HG03025 (cell line): ENCODE measurements around the gene ADAM33.

ENCODE experiments used
- ATAC-seq: cut with Tn5 transposase; IDR thresholded peaks from one replicate; pipeline ENCODE4 v1.9.1; 2021; ENCODE audit warnings: mild to moderate bottlenecking, moderate library complexity; ENCODE audit not compliant: unreplicated experiment, low FRiP score

Gene ADAM33

GRCh38 chr20:3710011-3710466 is 28.2 kb upstream of the ADAM33 start:
- ATAC-seq, result no peak

GRCh38 chr20:3707508-3707899 is 25.7 kb upstream of the ADAM33 start:
- no peak for ATAC-seq

DNA sequence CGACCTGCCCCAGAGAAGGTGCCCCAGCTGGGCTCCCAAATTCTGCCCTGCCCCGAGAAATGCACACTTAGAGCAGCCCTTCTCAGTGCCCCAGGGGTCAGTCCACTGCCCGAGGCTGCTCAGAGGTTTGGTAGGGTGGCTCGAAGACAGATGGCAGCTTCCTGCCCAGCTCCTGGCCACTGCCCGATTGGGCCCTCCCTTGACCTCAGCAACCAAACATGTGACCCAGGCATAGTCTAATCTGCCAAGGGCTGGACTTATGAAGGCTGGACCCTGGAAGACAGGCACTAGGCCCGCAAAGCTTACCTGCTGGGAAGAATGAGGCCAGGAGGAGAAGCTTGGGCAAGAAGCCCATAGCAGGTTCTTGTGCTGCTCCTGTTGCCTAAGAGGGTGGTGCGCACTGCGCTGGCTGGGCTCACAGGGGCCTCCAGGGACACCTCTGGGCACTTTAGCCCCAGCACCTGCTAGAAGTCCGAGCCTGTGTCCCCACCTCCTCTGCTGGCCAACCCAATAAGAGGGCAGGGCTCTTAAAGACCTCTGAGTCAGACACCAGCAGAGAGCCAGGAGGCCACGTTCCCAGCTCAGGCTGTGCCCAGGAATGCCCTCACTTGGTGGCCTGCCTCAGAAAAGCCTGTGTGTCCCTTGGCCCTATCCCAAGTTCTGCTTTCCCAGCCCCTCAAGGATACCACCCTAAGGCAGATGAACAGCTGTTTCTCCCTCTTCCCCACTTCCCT is 25.1 kb upstream of the ADAM33 start:
- ATAC-seq, result no peak

- ATAC-seq, result no peak
Observed at GRCh38 chr20:3705970-3706739, 24.3 kb upstream of the ADAM33 start.

DNA sequence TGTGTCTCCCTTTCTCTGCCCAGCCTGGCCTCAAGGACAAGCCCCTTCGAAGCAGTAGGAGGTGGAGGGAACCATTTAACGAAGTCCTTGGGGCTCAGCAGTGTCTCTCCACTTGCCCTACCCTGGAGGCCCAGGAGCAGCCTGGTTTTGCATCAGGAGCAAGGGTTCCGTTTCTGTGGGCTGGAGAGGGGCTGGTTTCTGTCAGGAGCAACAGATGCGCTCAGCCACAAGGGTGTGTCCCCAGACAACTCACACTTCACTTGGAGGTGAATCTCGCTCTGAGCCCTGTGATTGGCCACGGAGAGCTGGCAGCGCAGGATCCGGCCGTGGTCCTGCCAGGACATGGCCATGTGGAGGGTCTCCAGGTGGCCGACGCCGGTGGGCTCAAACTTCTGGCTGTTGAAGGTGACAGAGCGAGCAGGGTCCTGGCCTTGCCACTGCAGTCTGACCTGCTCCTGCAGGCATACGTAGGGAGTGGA is 23.7 kb upstream of the ADAM33 start:
- ATAC-seq, result no peak

DNA sequence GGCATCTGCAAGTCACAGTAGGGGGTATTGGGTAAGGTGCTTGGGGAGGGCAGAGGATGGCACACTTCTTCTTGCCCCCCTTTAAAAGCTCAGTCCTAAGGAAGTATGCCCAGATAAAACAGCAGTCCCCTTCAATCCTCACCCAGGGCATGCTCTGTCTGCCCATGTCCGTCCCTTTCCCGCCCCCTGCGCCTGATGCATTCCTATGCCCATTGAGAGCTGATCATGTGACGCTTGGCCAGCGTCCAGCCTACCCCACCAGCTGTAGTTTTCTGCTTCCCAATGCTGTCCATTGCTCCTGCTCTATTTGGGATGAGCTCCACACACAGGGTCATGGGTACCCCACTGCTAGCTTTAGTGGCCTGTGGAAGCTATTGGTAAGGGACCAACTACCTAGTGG is 22.3 kb upstream of the ADAM33 start:
- no peak for ATAC-seq

GRCh38 chr20:3702611-3703391 is 21.0 kb upstream of the ADAM33 start:
- ATAC-seq, result no peak

DNA sequence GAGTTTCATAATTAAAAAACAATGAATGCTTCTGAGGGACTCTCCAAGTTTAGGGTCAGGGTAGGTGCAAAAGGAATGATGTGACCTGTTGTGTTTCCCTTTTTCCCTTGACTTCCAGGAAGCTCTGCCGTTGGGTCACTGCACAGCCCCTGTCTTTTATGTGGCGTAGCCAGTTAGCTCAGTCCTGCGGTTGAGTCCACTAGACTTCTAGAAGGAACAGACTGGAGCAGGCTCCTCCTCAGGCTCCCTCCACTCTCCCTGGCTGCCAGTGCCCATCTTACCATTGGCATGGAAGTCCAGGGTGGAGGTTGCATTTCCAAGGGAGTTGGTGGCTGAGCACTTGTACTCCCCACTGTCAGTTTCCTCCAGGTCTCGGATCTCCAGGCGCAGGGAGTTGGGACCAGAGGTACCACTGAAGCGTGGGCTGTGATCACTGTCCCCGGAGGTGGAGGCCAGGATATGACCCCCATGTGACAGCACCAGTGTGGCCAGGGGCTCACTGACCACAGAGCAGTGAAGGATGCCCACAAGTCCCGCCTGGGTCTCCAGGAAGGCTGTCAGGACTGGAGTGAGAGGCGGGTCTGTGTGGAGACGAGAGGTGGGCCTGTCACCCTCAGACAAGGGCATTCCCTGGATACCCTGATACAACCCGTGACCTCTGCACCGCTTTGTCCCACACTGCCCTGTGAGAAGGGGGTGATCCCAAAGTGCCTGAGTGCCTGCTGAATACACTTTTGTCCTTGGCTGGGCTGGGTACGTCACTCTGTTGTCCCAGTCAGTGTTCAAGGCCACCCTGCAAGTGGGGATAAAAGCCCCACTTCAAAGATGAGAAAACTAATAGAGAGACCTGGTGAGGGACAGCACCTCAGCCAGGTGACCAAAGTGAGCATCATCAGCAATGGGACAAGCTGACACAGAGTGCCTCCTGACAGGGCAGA is 19.5 kb upstream of the ADAM33 start:
- ATAC-seq, result no peak

- ATAC-seq, result no peak
Observed at GRCh38 chr20:3699037-3699436, 17.2 kb upstream of the ADAM33 start.

DNA sequence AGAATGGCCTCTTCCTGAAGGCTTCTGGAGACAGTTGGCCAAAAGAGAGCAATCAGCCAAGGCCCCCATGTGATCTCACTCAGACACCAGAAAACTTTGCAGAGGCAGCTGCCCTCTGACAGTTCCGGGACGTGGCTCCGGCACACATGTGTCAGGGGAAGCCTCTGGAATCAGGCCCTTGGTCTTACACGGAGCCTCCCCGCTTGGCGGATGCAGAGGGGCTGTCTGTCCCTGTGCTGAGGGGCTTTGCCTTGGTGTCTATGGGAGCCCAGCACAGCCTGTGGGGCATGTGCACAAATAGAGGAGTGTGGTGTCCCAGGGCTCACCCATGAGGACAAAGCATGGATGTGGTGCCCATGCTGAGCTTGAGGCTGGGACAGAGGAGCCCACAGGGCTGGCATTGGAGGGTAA is 16.8 kb upstream of the ADAM33 start:
- ATAC-seq, result no peak

- no peak for ATAC-seq
Observed at GRCh38 chr20:3697588-3698305, 15.9 kb upstream of the ADAM33 start.

GRCh38 chr20:3696745-3697587 is 15.2 kb upstream of the ADAM33 start:
- no peak for ATAC-seq

- ATAC-seq, result no peak
Observed at GRCh38 chr20:3696200-3696599, 14.4 kb upstream of the ADAM33 start.

- ATAC-seq, result no peak
Observed at GRCh38 chr20:3694864-3695263, 13.1 kb upstream of the ADAM33 start.

- ATAC-seq, result no peak
Observed at GRCh38 chr20:3693376-3693775, 11.6 kb upstream of the ADAM33 start.

- ATAC-seq, result no peak
Observed at GRCh38 chr20:3692706-3693294, 11.0 kb upstream of the ADAM33 start.

DNA sequence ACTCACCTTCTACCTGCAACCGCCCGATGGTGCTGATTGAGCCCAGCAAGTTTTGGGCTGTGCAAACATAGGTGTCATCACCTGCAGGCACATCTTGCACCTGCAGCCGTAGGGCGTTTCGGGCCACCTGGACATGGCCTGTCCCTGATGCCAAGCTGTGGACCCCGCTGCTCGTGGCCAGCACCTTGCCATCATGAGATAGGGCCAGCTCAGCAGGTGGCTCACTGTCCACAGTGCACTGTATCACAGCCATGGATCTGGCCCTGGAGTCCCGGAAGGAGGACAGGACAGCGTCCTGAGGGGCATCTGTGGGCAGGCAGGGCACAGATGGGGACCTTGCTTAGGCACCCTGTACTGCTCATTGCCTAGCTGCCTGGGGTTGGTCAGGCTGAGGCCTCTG is 10.1 kb upstream of the ADAM33 start:
- no peak for ATAC-seq

GRCh38 chr20:3691306-3691705 is 9.5 kb upstream of the ADAM33 start:
- no peak for ATAC-seq
